ENCODE data around the gene MYRIP. TPM values are rescaled to one million over a fixed set of nuclear protein-coding genes. Genes with fewer than 3 reads are reported as not detected.

Gene MYRIP
- total and polyA plus RNA-seq, 4 donors: 0.98 to 11.7 (median 6.8) TPM

GRCh38 chr3:40097131-40098117 is 288.0 kb downstream of the MYRIP start (continued):
- TF ChIP-seq CTCF (IDR thresholded peaks at IDR 0.05; ENCODE audit: low read depth, low read length, missing input control) (no peak), HNF4G (IDR thresholded peaks at IDR 0.05) (no peak), MAX (IDR thresholded peaks at IDR 0.05) (no peak), RAD21 (IDR thresholded peaks at IDR 0.05) (no peak)

GRCh38 chr3:40098261-40098759 is 288.9 kb downstream of the MYRIP start:
- Histone ChIP-seq H3K9ac (ENCODE audit: low read depth in 1 of 2, low read length in 2 of 2) (no peak overlapping the region), H3K9me3 (ENCODE audit: control insufficient read depth in 4 of 4, low read length in 3 of 4) (no peaks in the 10 kb centered on the region), H3K4me3 (ENCODE audit: low read depth in 1 of 3, low read length in 3 of 3) (no peak overlapping the region), H3K4me1 (ENCODE audit: control insufficient read depth in 4 of 4, insufficient read depth in 4 of 4, low read length in 3 of 4) (peaks cover 3 to 22% (median 5%) of the 10 kb centered on the region in 4 donors), H3K36me3 (ENCODE audit: control insufficient read depth in 4 of 4, insufficient read depth in 3 of 4, low read depth in 1 of 4, low read length in 3 of 4) (peaks cover 0 to 2% (median 0%) of the 10 kb centered on the region in 4 donors), H3K27ac (ENCODE audit: low read depth in 1 of 2, low read length in 2 of 2) (no peak overlapping the region), H3K27me3 (ENCODE audit: control insufficient read depth in 4 of 4, insufficient read depth in 4 of 4, low read length in 3 of 4) (no peaks in the 10 kb centered on the region)
- TF ChIP-seq SP1 (IDR thresholded peaks at IDR 0.05) (no peak), REST (IDR thresholded peaks at IDR 0.05) (no peak), HNF4G (IDR thresholded peaks at IDR 0.05) (no peak), RXRA (IDR thresholded peaks at IDR 0.05) (no peak)
- DNase-seq (ENCODE audit: low spot score): no peak

- 46% methylated on average over 7 of the region's 7 CpGs for WGBS
- DNase-seq (ENCODE audit: low spot score): no peak
- peaks cover 0 to 2% (median 0%) of the 10 kb centered on the region in 4 donors for H3K36me3 ChIP-seq (ENCODE audit: control insufficient read depth in 4 of 4, insufficient read depth in 3 of 4, low read depth in 1 of 4, low read length in 3 of 4)
- TF ChIP-seq HNF4G (IDR thresholded peaks at IDR 0.05) (no peak), JUND (IDR thresholded peaks at IDR 0.05) (peak in 1 of 2 donors; percentile 11), YY1 (IDR thresholded peaks at IDR 0.05) (peak; percentile 36), ATF3 (IDR thresholded peaks at IDR 0.05) (no peak), HNF4A (conservative IDR thresholded peaks at IDR 0.05) (peak; percentile 22 to 62), SP1 (IDR thresholded peaks at IDR 0.05) (no peak), FOXA1 (IDR thresholded peaks at IDR 0.05) (no peak), TAF1 (conservative IDR thresholded peaks at IDR 0.05) (no peak), EGR1 (IDR thresholded peaks at IDR 0.05; ENCODE audit: low read depth in 2 of 2) (no peak), GABPA (IDR thresholded peaks at IDR 0.05 in 1 of 2, conservative IDR thresholded peaks at IDR 0.05 in 1 of 2) (no peak), RXRA (IDR thresholded peaks at IDR 0.05) (peak in 1 of 2 donors; percentile 41), RAD21 (IDR thresholded peaks at IDR 0.05) (no peak), CTCF (IDR thresholded peaks at IDR 0.05; ENCODE audit: low read depth, low read length, missing input control) (no peak), FOXA2 (IDR thresholded peaks at IDR 0.05) (no peak), REST (IDR thresholded peaks at IDR 0.05) (peak; percentile 13)
Observed at GRCh38 chr3:40099871-40100270, 290.5 kb downstream of the MYRIP start.

More at GRCh38 chr3:40099871-40100270, 290.5 kb downstream of the MYRIP start:
- Histone ChIP-seq H3K9me3 (ENCODE audit: control insufficient read depth in 4 of 4, low read length in 3 of 4) (no peaks in the 10 kb centered on the region), H3K4me3 (ENCODE audit: low read depth in 1 of 3, low read length in 3 of 3) (no peak overlapping the region), H3K27me3 (ENCODE audit: control insufficient read depth in 4 of 4, insufficient read depth in 4 of 4, low read length in 3 of 4) (no peaks in the 10 kb centered on the region), H3K4me1 (ENCODE audit: control insufficient read depth in 4 of 4, insufficient read depth in 4 of 4, low read length in 3 of 4) (peaks cover 3 to 22% (median 5%) of the 10 kb centered on the region in 4 donors), H3K9ac (ENCODE audit: low read depth in 1 of 2, low read length in 2 of 2) (no peak overlapping the region), H3K27ac (ENCODE audit: low read depth in 1 of 2, low read length in 2 of 2) (no peak overlapping the region)

All from liver (tissue), 9 donors.